ENCODE results near the gene SORL1-AS1.

- TF ChIP-seq, protein P1, sequence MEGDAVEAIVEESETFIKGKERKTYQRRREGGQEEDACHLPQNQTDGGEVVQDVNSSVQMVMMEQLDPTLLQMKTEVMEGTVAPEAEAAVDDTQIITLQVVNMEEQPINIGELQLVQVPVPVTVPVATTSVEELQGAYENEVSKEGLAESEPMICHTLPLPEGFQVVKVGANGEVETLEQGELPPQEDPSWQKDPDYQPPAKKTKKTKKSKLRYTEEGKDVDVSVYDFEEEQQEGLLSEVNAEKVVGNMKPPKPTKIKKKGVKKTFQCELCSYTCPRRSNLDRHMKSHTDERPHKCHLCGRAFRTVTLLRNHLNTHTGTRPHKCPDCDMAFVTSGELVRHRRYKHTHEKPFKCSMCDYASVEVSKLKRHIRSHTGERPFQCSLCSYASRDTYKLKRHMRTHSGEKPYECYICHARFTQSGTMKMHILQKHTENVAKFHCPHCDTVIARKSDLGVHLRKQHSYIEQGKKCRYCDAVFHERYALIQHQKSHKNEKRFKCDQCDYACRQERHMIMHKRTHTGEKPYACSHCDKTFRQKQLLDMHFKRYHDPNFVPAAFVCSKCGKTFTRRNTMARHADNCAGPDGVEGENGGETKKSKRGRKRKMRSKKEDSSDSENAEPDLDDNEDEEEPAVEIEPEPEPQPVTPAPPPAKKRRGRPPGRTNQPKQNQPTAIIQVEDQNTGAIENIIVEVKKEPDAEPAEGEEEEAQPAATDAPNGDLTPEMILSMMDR (IDR thresholded peaks at IDR 0.05) = no peak
- no peak for TF ChIP-seq ZFX (IDR thresholded peaks at IDR 0.05; ENCODE audit: borderline replicate concordance)
These were observed 35.9 kb upstream of the SORL1-AS1 start for GRCh38 chr11:121488641-121489040.
